ENCODE measurements around the gene B3GLCT. TPM values are rescaled to one million over a fixed set of nuclear protein-coding genes. Genes with fewer than 3 reads are reported as not detected.

The B3GLCT gene
- total and polyA plus RNA-seq, 4 donors, result 1.5 to 3.6 (median 2.2) TPM

- TF ChIP-seq REST (IDR thresholded peaks at IDR 0.05), result peak; percentile 59
Measured at GRCh38 chr13:31162151-31163008, 37.4 kb upstream of the B3GLCT start (continued).

GRCh38 chr13:31166591-31166990, 33.2 kb upstream of the B3GLCT start:
- no peak for TF ChIP-seq FOXA1 (IDR thresholded peaks at IDR 0.05)
- TF ChIP-seq NR2F2 (IDR thresholded peaks at IDR 0.05), result no peak
- TF ChIP-seq REST (IDR thresholded peaks at IDR 0.05), result no peak
- TF ChIP-seq RXRA (IDR thresholded peaks at IDR 0.05), result no peak
- TF ChIP-seq TAF1 (conservative IDR thresholded peaks at IDR 0.05), result no peak
- no peak for TF ChIP-seq HNF4G (IDR thresholded peaks at IDR 0.05)
- no peak for TF ChIP-seq ATF3 (IDR thresholded peaks at IDR 0.05)
- no peak for TF ChIP-seq EGR1 (IDR thresholded peaks at IDR 0.05; ENCODE audit: low read depth in 2 of 2)
- TF ChIP-seq RAD21 (IDR thresholded peaks at IDR 0.05), result no peak

GRCh38 chr13:31167490-31167889, 32.3 kb upstream of the B3GLCT start:
- H3K36me3 ChIP-seq (ENCODE audit: control insufficient read depth in 4 of 4, insufficient read depth in 3 of 4, low read depth in 1 of 4, low read length in 3 of 4), result no peaks in the 10 kb centered on the region
- no peak overlapping the region for H3K27ac ChIP-seq (ENCODE audit: low read depth in 1 of 2, low read length in 2 of 2)
- H3K9ac ChIP-seq (ENCODE audit: low read depth in 1 of 2, low read length in 2 of 2), result no peak overlapping the region
- H3K9me3 ChIP-seq (ENCODE audit: control insufficient read depth in 4 of 4, low read length in 3 of 4), result no peaks in the 10 kb centered on the region
- DNase-seq (ENCODE audit: low spot score), result no peak
- no peaks in the 10 kb centered on the region for H3K27me3 ChIP-seq (ENCODE audit: control insufficient read depth in 4 of 4, insufficient read depth in 4 of 4, low read length in 3 of 4)
- TF ChIP-seq NR2F2 (IDR thresholded peaks at IDR 0.05) (no peak), RXRA (IDR thresholded peaks at IDR 0.05) (no peak), TAF1 (conservative IDR thresholded peaks at IDR 0.05) (no peak), HNF4G (IDR thresholded peaks at IDR 0.05) (no peak), MAX (IDR thresholded peaks at IDR 0.05) (no peak), ZBTB33 (IDR thresholded peaks at IDR 0.05) (no peak), EGR1 (IDR thresholded peaks at IDR 0.05; ENCODE audit: low read depth in 2 of 2) (no peak), CTCF (IDR thresholded peaks at IDR 0.05; ENCODE audit: low read depth, low read length, missing input control) (no peak), GABPA (IDR thresholded peaks at IDR 0.05 in 1 of 2, conservative IDR thresholded peaks at IDR 0.05 in 1 of 2) (no peak), FOXA1 (IDR thresholded peaks at IDR 0.05) (no peak), RAD21 (IDR thresholded peaks at IDR 0.05) (no peak)
- no peak overlapping the region for H3K4me3 ChIP-seq (ENCODE audit: low read depth in 1 of 3, low read length in 3 of 3)
- peaks cover 0 to 5% (median 0%) of the 10 kb centered on the region in 4 donors for H3K4me1 ChIP-seq (ENCODE audit: control insufficient read depth in 4 of 4, insufficient read depth in 4 of 4, low read length in 3 of 4)

More at GRCh38 chr13:31166591-31166990, 33.2 kb upstream of the B3GLCT start:
- DNase-seq (ENCODE audit: low spot score), result no peak
- WGBS, result 89% methylated on average over 3 of the region's 3 CpGs
- H3K36me3 ChIP-seq (ENCODE audit: control insufficient read depth in 4 of 4, insufficient read depth in 3 of 4, low read depth in 1 of 4, low read length in 3 of 4), result no peaks in the 10 kb centered on the region
- no peak overlapping the region for H3K27ac ChIP-seq (ENCODE audit: low read depth in 1 of 2, low read length in 2 of 2)
- peaks cover 0 to 5% (median 0%) of the 10 kb centered on the region in 4 donors for H3K4me1 ChIP-seq (ENCODE audit: control insufficient read depth in 4 of 4, insufficient read depth in 4 of 4, low read length in 3 of 4)
- no peaks in the 10 kb centered on the region for H3K27me3 ChIP-seq (ENCODE audit: control insufficient read depth in 4 of 4, insufficient read depth in 4 of 4, low read length in 3 of 4)
- H3K9ac ChIP-seq (ENCODE audit: low read depth in 1 of 2, low read length in 2 of 2), result no peak overlapping the region
- no peak overlapping the region for H3K4me3 ChIP-seq (ENCODE audit: low read depth in 1 of 3, low read length in 3 of 3)
- no peaks in the 10 kb centered on the region for H3K9me3 ChIP-seq (ENCODE audit: control insufficient read depth in 4 of 4, low read length in 3 of 4)

All from liver (tissue), 9 donors.